K562 (cell line): Measurements from ENCODE around the gene RBM4B. TPM values are rescaled to one million over a fixed set of nuclear protein-coding genes. Genes with fewer than 3 reads are reported as not detected.
A peak's percentile ranks its signal among the peaks of the same experiment; 100 is the strongest.

Experiments
- ATAC-seq: fragments of 200-7000 bp; cut with Tn5 transposase; 3 replicates; pipeline ENCODE4 v1.9.1; 2020; ENCODE audit warnings: moderate library complexity
- BruUV-seq: library from RNA; stranded (reverse); fragments of 400-500 nt; replicated peaks from 2 replicates; lab custom pipeline; 2021; lab: Mats Ljungman, UMichigan
- CTCF ChIA-PET: fragments of 300-600 bp; formaldehyde crosslinking; extraction: SDS; loops from one replicate; lab custom pipeline; 2021; ENCODE audit warnings: low intra/inter-chr PET ratio; lab: Yijun Ruan, JAX
- POLR2A ChIA-PET: fragments of 300-600, 350-650 bp; sonication (Branson Sonifier 250); formaldehyde crosslinking; extraction: SDS; loops from one replicate; lab custom pipeline; 2021; ENCODE audit warnings: antibody characterized with exemption, inconsistent platforms; lab: Yijun Ruan, JAX
- DNase-seq, 4 experiments: peaks; one replicate each; pipeline versions ENCODE4 v3.0.0 to v3.0.0-alpha.2; 2011 to 2018; ENCODE audit warnings: low spot score in 3 of 4, mixed read lengths in 3 of 4; ENCODE audit errors: extremely low read depth in 1 of 4
- FAIRE-seq: peaks from 2 replicates; lab custom pipeline; 2011; peaks lifted over from hg19 to GRCh38; lab: Jason Lieb, UNC
- H2AFZ ChIP-seq: 2 replicates; pipeline ENCODE4 v1.6.0; 2011; ENCODE audit warnings: low read depth, low read length, control low read depth, inconsistent platforms
- H3K27ac ChIP-seq: fragments of 200-600 bp; 3 replicates; pipeline ENCODE4 v1.8.0; 2011; ENCODE audit warnings: low read depth, mild to moderate bottlenecking, control low read depth, inconsistent platforms, low read length, moderate library complexity, mixed read lengths; ENCODE audit errors: extremely low read depth
- H3K27me3 ChIP-seq, 2 experiments: fragments of 300-600 bp in 1 of 2; 2 replicates in 1 of 2; 3 replicates in 1 of 2; pipeline versions ENCODE4 v1.6.0 to v1.8.0; 2011; ENCODE audit warnings: inconsistent platforms in 2 of 2, low read length in 2 of 2, mild to moderate bottlenecking in 1 of 2, mixed read lengths in 1 of 2, moderate library complexity in 1 of 2; ENCODE audit not compliant: control insufficient read depth in 2 of 2, insufficient read depth in 2 of 2
- H3K36me3 ChIP-seq: fragments of 300-600 bp; 3 replicates; pipeline ENCODE4 v1.8.0; 2011; ENCODE audit warnings: mild to moderate bottlenecking, low read length, inconsistent platforms; ENCODE audit not compliant: control insufficient read depth, insufficient read depth
- H3K4me1 ChIP-seq, 2 experiments: fragments of 200-600 bp in 1 of 2; replicated peaks in 1 of 2; 2 replicates in 1 of 2; 3 replicates in 1 of 2; pipeline versions ENCODE4 v1.5.1 to v1.8.0; 2011; ENCODE audit warnings: inconsistent platforms in 2 of 2, low read length in 2 of 2, mild to moderate bottlenecking in 1 of 2, mixed read lengths in 1 of 2, moderate library complexity in 1 of 2; ENCODE audit not compliant: control insufficient read depth in 2 of 2, insufficient read depth in 2 of 2
- H3K4me2 ChIP-seq: 2 replicates; pipeline ENCODE4 v1.6.1; 2011; ENCODE audit warnings: low read length, control low read depth, inconsistent platforms, mixed read lengths; ENCODE audit not compliant: insufficient read depth
- H3K4me3 ChIP-seq: fragments of 200-600 bp; sonication (generic), shearing (Covaris generic); 2 replicates; pipeline ENCODE4 v1.5.1; 2016; ENCODE audit warnings: control low read depth, inconsistent platforms
- H3K79me2 ChIP-seq: fragments of 200-600 bp; 3 replicates; pipeline ENCODE4 v1.8.0; 2011; ENCODE audit warnings: low read length, inconsistent platforms; ENCODE audit not compliant: control insufficient read depth, insufficient read depth
- H3K9ac ChIP-seq, 2 experiments: 2 replicates each; pipeline versions ENCODE4 v1.6.0 to v1.6.1; 2011; ENCODE audit warnings: low read depth in 2 of 2, low read length in 2 of 2, control low read depth in 1 of 2, inconsistent platforms in 1 of 2, mild to moderate bottlenecking in 1 of 2, mixed read lengths in 1 of 2; ENCODE audit not compliant: insufficient read depth in 1 of 2
- H3K9me1 ChIP-seq: one replicate; pipeline ENCODE4 v1.6.0; 2011; ENCODE audit warnings: inconsistent platforms, mild to moderate bottlenecking, low read length, moderate library complexity; ENCODE audit not compliant: control insufficient read depth, insufficient read depth
- H3K9me3 ChIP-seq: replicated peaks from 2 replicates; pipeline ENCODE4 v1.5.1; 2011; ENCODE audit warnings: low read depth, low read length, inconsistent platforms; ENCODE audit not compliant: control insufficient read depth, insufficient read depth
- H4K20me1 ChIP-seq: replicated peaks from 2 replicates; pipeline ENCODE4 v1.6.1; 2011; ENCODE audit warnings: low read length, inconsistent platforms, mixed read lengths; ENCODE audit not compliant: control insufficient read depth, insufficient read depth
- CBX2 ChIP-seq: fragments of 200-600 bp; sonication (generic); IDR thresholded peaks from one replicate; pipeline ENCODE4 v1.6.1; 2012; ENCODE audit warnings: mild to moderate bottlenecking, low read length, inconsistent platforms; ENCODE audit not compliant: insufficient read depth, poor library complexity, severe bottlenecking
- CCAR2 ChIP-seq: fragments of 200-400 bp; formaldehyde crosslinking; IDR thresholded peaks from 2 replicates; pipeline ENCODE4 v1.6.1; 2017; ENCODE audit warnings: mild to moderate bottlenecking, low read depth, low read length
- MCM3 ChIP-seq: fragments of 450-650 bp; IDR thresholded peaks from 2 replicates; pipeline ENCODE4 v1.6.1; 2016
- NUFIP1 ChIP-seq: fragments of 450-650 bp; IDR thresholded peaks from 2 replicates; pipeline ENCODE4 v1.6.1; 2018; ENCODE audit not compliant: partially characterized antibody
- POLR2G ChIP-seq: fragments of 200-400 bp; formaldehyde crosslinking; IDR thresholded peaks from 2 replicates; pipeline ENCODE4 v1.6.1; 2017; ENCODE audit warnings: low read depth, mild to moderate bottlenecking, antibody characterized with exemption, low read length, moderate library complexity
- RBFOX2 ChIP-seq: fragments of 200-400 bp; formaldehyde crosslinking; IDR thresholded peaks from 2 replicates; pipeline ENCODE4 v1.6.1; 2017; ENCODE audit warnings: low read depth, mild to moderate bottlenecking, low read length, moderate library complexity
- RBM22 ChIP-seq: fragments of 200-400 bp; formaldehyde crosslinking; IDR thresholded peaks from 2 replicates; pipeline ENCODE4 v1.6.1; 2018; ENCODE audit warnings: low read length, low read depth; ENCODE audit not compliant: poor library complexity, severe bottlenecking
- RUNX1 ChIP-seq: sonication (generic); IDR thresholded peaks from 2 replicates; pipeline ENCODE4 v1.6.1; 2016; ENCODE audit warnings: antibody characterized with exemption, low read depth
- SIX5 ChIP-seq, 2 experiments: IDR thresholded peaks; 2 replicates each; pipeline ENCODE4 v1.6.1; 2011; ENCODE audit warnings: low read length in 2 of 2, borderline replicate concordance in 1 of 2, low read depth in 1 of 2, mild to moderate bottlenecking in 1 of 2, moderate library complexity in 1 of 2; ENCODE audit not compliant: insufficient read depth in 1 of 2
- SOX6 ChIP-seq: fragments of 450-650 bp; IDR thresholded peaks from 2 replicates; pipeline ENCODE4 v1.6.1; 2014; ENCODE audit warnings: mild to moderate bottlenecking
- SREBF2 ChIP-seq: sonication (generic); formaldehyde crosslinking; IDR thresholded peaks from 2 replicates; pipeline ENCODE4 v1.4.0; 2020; ENCODE audit warnings: mild to moderate bottlenecking, missing genetic modification reagents
- ZC3H8 ChIP-seq: fragments of 450-650 bp; IDR thresholded peaks from 2 replicates; pipeline ENCODE4 v1.6.1; 2017
- ZNF449 ChIP-seq: fragments of 250-450 bp; sonication (Bioruptor Pico); IDR thresholded peaks from 2 replicates; pipeline ENCODE4 v1.8.0; 2022; ENCODE audit warnings: moderate library complexity, mild to moderate bottlenecking, inconsistent platforms
- WGBS: fragments of 100-300 bp; shearing (Covaris generic); methylation state at CpG from one replicate; pipeline ENCODE4 v1.1.6; 2016; ENCODE audit warnings: low coverage, mixed read lengths; ENCODE audit not compliant: insufficient coverage; ENCODE audit errors: missing lambda C conversion rate; 5-methylcytosine and 5-hydroxymethylcytosine counted together
- in situ Hi-C: fragments of 300-500 bp; cut with MboI; formaldehyde crosslinking; loops from 4 replicates; pipeline ENCODE4 v1.15.0; 2018; ENCODE audit warnings: inconsistent platforms, mixed read lengths
- intact Hi-C: fragments of 100-400 bp; cut with micrococcal nuclease; formaldehyde crosslinking; loops from 2 replicates; pipeline ENCODE4 v1.14.2; 2022
- polyA plus RNA-seq, 8 experiments: library from polyadenylated mRNA; depleted of rRNA in 4 of 8; stranded (reverse) in 5 of 8; unstranded in 3 of 8; fragments of >200 nt; fragmentation: Nextera tagmentation in 2 of 8; fragmentation: Illumina TruSeq in 1 of 8; extraction: Ambion mirVana in 2 of 8; extraction: Trizol in 1 of 8; gene quantifications; 2 replicates each; pipeline versions ENCODE4 v1.2.1 to v1.2.3, GENCODE V29; 2011 to 2014; ENCODE audit warnings: inconsistent platforms in 1 of 8, missing spikeins in 1 of 8
- total RNA-seq, 7 experiments: library from RNA; depleted of rRNA in 6 of 7; stranded (reverse); fragments of >200 nt in 6 of 7; fragmentation: Illumina TruSeq in 2 of 7; extraction: Trizol in 2 of 7; gene quantifications; 2 replicates each; pipeline versions ENCODE4 v1.2.1 to v1.2.3, GENCODE V29; 2011 to 2021; ENCODE audit warnings: low replicate concordance in 1 of 7

The RBM4B gene
- total and polyA plus RNA-seq, 9 of the 15 experiments (the other 6 are each of a cell fraction or from before 2014, with no cell fraction given), result 14.6 to 39.9 (median 23.3) TPM

GRCh38 chr11:66643745-66644437, 33.8 kb downstream of the RBM4B start:
- in situ Hi-C loops (no loop called here), intact Hi-C loops (no loop called here)
- H3K9me3 ChIP-seq, result no peaks in the 10 kb centered on the region
- no peak overlapping the region for H3K27ac ChIP-seq
- peaks cover 98% of the 10 kb centered on the region for H3K79me2 ChIP-seq
- WGBS, result 95% methylated on average over 22 of the region's 24 CpGs
- H3K9ac ChIP-seq, result peak overlapping the region in 1 of 2 experiments; percentile 47; a peak in 2 of 4 replicates
- no peak for FAIRE-seq
- peaks cover 76% of the 10 kb centered on the region for H4K20me1 ChIP-seq
- ChIA-PET POLR2A (interaction anchor here (1.1 to 26.4 kb wide), 4 partner anchors 7 to 30 kb away, joined by 3 to 387 read pairs (median 71); partner anchors contain the start of gene RBM14), CTCF (no interaction called here)
- no peak for TF ChIP-seq SOX6
- no peak for TF ChIP-seq MCM3
- TF ChIP-seq CBX2, result no peak
- no peak for TF ChIP-seq ZNF449 (CRISPR knock-in tag)
- TF ChIP-seq POLR2G, result peak; percentile 60
- no peak for TF ChIP-seq NUFIP1
- peak; percentile 44 for TF ChIP-seq RBM22
- peak; percentile 61 for TF ChIP-seq RBFOX2
- TF ChIP-seq RUNX1, result no peak
- no peak for TF ChIP-seq SREBF2
- no peak for TF ChIP-seq CCAR2
- no peak for TF ChIP-seq ZC3H8
- TF ChIP-seq SIX5 (IDR thresholded peaks at IDR 0.05; ENCODE audit: borderline replicate concordance in 1 of 2, insufficient read depth in 1 of 2, low read depth in 1 of 2, low read length in 2 of 2), result no peak
- no peak for ATAC-seq
- no peak overlapping the region for H3K4me3 ChIP-seq
- no peak for DNase-seq
- peaks cover 6% of the 10 kb centered on the region for H3K9me1 ChIP-seq
- no peaks in the 10 kb centered on the region for H3K27me3 ChIP-seq
- peaks cover 14 to 24% of the 10 kb centered on the region in 2 experiments for H3K4me1 ChIP-seq
- no TSS peak for BruUV-seq
- H3K4me2 ChIP-seq, result no peak overlapping the region
- peaks cover 94% of the 10 kb centered on the region for H3K36me3 ChIP-seq
- H2AFZ ChIP-seq, result no peak overlapping the region
